SK-N-SH treated with all-trans-retinoic acid at 6 μM for 48 hours (cell line): ENCODE results near the gene XRCC2.

Source experiments
- ARNTL ChIP-seq: fragments of 450-650 bp; formaldehyde crosslinking; IDR thresholded peaks from 2 replicates; pipeline ENCODE4 v1.5.0; 2020; ENCODE audit warnings: low read depth, mild to moderate bottlenecking, moderate library complexity, borderline replicate concordance
- BACH2 ChIP-seq: fragments of 250-450 bp; sonication (Bioruptor Pico); IDR thresholded peaks from 2 replicates; pipeline ENCODE4 v1.9.0; 2021; ENCODE audit warnings: mild to moderate bottlenecking, borderline replicate concordance
- CSDC2 ChIP-seq: fragments of 250-450 bp; sonication (Bioruptor Pico); IDR thresholded peaks from 2 replicates; pipeline ENCODE4 v1.5.0; 2020; ENCODE audit warnings: mild to moderate bottlenecking, moderate library complexity
- ESRRG ChIP-seq: fragments of 250-450 bp; sonication (Bioruptor Pico); IDR thresholded peaks from 2 replicates; pipeline ENCODE4 v1.6.1; 2021; ENCODE audit warnings: mild to moderate bottlenecking
- GLIS3 ChIP-seq: fragments of 250-450 bp; sonication (Bioruptor Pico); IDR thresholded peaks from 2 replicates; pipeline ENCODE4 v1.5.0; 2020; ENCODE audit warnings: mild to moderate bottlenecking, moderate library complexity
- ISL1 ChIP-seq: fragments of 250-450 bp; sonication (Bioruptor Pico); IDR thresholded peaks from 2 replicates; pipeline ENCODE4 v2.1.2; 2022; ENCODE audit warnings: mild to moderate bottlenecking, moderate library complexity
- PATZ1 ChIP-seq: fragments of 250-450 bp; sonication (Bioruptor Pico); IDR thresholded peaks from 2 replicates; pipeline ENCODE4 v1.8.0; 2020; ENCODE audit warnings: mild to moderate bottlenecking, moderate library complexity, borderline replicate concordance
- RARB ChIP-seq: fragments of 250-450 bp; sonication (Bioruptor Pico); IDR thresholded peaks from 2 replicates; pipeline ENCODE4 v1.8.0; 2021; ENCODE audit warnings: mild to moderate bottlenecking, moderate library complexity
- SNAI2 ChIP-seq: fragments of 250-450 bp; sonication (Bioruptor Pico); IDR thresholded peaks from 2 replicates; pipeline ENCODE4 v1.5.0; 2020; ENCODE audit warnings: mild to moderate bottlenecking, moderate library complexity
- ZC3H10 ChIP-seq: fragments of 250-450 bp; sonication (Bioruptor Pico); IDR thresholded peaks from 2 replicates; pipeline ENCODE4 v1.5.1; 2021; ENCODE audit warnings: mild to moderate bottlenecking, moderate library complexity
- ZFP3 ChIP-seq: fragments of 250-450 bp; sonication (Bioruptor Pico); IDR thresholded peaks from 2 replicates; pipeline ENCODE4 v1.5.0; 2020; ENCODE audit warnings: mild to moderate bottlenecking, moderate library complexity
- ZFP30 ChIP-seq: fragments of 450-650 bp; formaldehyde crosslinking; IDR thresholded peaks from 2 replicates; pipeline ENCODE4 v1.5.0; 2022; ENCODE audit warnings: mild to moderate bottlenecking, moderate library complexity
- ZNF70 ChIP-seq: fragments of 450-650 bp; formaldehyde crosslinking; IDR thresholded peaks from 2 replicates; pipeline ENCODE4 v1.5.0; 2020; ENCODE audit warnings: mild to moderate bottlenecking, moderate library complexity

GRCh38 chr7:152607007-152607406 is 68.9 kb downstream of the XRCC2 start:
- no peak for TF ChIP-seq ZFP30 (CRISPR knock-in tag)
- TF ChIP-seq GLIS3 (CRISPR knock-in tag) = no peak
- no peak for TF ChIP-seq ARNTL
- no peak for TF ChIP-seq ZFP3
- no peak for TF ChIP-seq ZNF70 (CRISPR knock-in tag)
- TF ChIP-seq BACH2 = no peak
- no peak for TF ChIP-seq ESRRG
- no peak for TF ChIP-seq ZC3H10 (CRISPR knock-in tag)
- TF ChIP-seq CSDC2 = no peak
- TF ChIP-seq ISL1 = no peak
- TF ChIP-seq PATZ1 (CRISPR knock-in tag) = no peak
- no peak for TF ChIP-seq RARB (CRISPR knock-in tag)
- TF ChIP-seq SNAI2 (CRISPR knock-in tag) = no peak
